ENCODE measurements around the gene PASD1.

PASD1 gene

GRCh38 chrX:151702741-151703340, 139.4 kb downstream of the PASD1 start:
- no peak for DNase-seq

- no peak for DNase-seq
Observed at GRCh38 chrX:151703487-151703886, 140.0 kb downstream of the PASD1 start.

- no peak for DNase-seq
Observed at GRCh38 chrX:151704041-151704663, 140.7 kb downstream of the PASD1 start.

GRCh38 chrX:151708821-151709220, 145.3 kb downstream of the PASD1 start:
- DNase-seq = no peak

GRCh38 chrX:151710457-151710856, 147.0 kb downstream of the PASD1 start:
- no peak for DNase-seq

- DNase-seq = no peak
Observed at GRCh38 chrX:151711154-151711553, 147.7 kb downstream of the PASD1 start.

- DNase-seq = no peak
Observed at GRCh38 chrX:151711787-151712186, 148.3 kb downstream of the PASD1 start.

- no peak for DNase-seq
Observed at GRCh38 chrX:151712253-151712652, 148.8 kb downstream of the PASD1 start.

- DNase-seq = peak; percentile 29
Observed at GRCh38 chrX:151713849-151714248, 150.4 kb downstream of the PASD1 start.

- no peak for DNase-seq
Observed at GRCh38 chrX:151714362-151714761, 150.9 kb downstream of the PASD1 start.

- DNase-seq = no peak
Observed at GRCh38 chrX:151715752-151716151, 152.3 kb downstream of the PASD1 start, which contains the start of gene FATE1. Gene FATE1, plus strand, starts transcription at chrX:151716035. Its CDS starts 85 bp downstream, at chrX:151716120.

- peak; percentile 24 for DNase-seq
Observed at GRCh38 chrX:151722241-151722846, 158.9 kb downstream of the PASD1 start.

GRCh38 chrX:151723156-151723760, 159.8 kb downstream of the PASD1 start:
- no peak for DNase-seq

GRCh38 chrX:151724563-151725337, 161.3 kb downstream of the PASD1 start:
- no peak for DNase-seq

GRCh38 chrX:151725338-151725614, 161.8 kb downstream of the PASD1 start:
- DNase-seq = no peak
